ENCODE data around the gene KRT222.

The KRT222 gene

DNA sequence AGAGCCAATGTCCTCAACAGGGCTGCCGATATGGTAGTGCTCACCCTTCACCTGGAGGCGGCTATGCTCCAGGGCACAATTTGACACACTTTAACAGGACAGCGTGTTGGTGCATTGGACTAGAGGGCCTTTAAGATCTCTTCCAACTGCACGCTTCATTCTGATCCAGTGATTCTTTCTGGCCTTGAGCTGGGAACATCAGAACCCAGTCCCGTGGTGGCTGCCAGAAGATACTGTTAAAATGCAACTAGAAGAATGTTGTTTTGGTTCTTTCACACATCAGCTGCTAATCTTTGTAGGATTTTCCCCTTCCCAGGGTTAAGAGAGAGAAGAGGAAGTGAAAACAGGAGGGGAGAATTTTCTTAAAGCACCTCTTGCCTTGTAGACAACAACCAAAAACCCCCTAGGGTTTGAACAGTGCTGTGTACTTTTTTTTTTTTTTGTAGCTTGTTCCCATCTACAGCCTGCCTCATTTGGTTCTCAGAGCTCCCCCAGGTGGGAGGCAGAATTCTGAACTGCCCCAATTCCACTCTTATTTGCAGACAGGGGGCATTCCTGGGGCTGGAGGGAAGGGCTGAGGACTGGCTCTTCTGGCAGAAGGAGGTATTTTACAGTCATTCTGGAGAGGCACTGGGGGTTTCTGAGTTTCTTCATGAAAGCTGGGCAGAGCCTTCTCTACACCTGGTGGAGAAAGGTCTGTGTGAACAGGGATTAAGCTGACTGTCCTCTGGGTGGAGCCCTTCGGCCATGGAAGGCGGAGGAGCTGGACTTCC is 49.7 kb downstream of the KRT222 start:
- Histone ChIP-seq H2AFZ (ENCODE audit: low read length) (no peak overlapping the region), H3K27ac (ENCODE audit: low read depth, low read length, poor library complexity, severe bottlenecking) (peak overlapping the region; percentile 72)

DNA sequence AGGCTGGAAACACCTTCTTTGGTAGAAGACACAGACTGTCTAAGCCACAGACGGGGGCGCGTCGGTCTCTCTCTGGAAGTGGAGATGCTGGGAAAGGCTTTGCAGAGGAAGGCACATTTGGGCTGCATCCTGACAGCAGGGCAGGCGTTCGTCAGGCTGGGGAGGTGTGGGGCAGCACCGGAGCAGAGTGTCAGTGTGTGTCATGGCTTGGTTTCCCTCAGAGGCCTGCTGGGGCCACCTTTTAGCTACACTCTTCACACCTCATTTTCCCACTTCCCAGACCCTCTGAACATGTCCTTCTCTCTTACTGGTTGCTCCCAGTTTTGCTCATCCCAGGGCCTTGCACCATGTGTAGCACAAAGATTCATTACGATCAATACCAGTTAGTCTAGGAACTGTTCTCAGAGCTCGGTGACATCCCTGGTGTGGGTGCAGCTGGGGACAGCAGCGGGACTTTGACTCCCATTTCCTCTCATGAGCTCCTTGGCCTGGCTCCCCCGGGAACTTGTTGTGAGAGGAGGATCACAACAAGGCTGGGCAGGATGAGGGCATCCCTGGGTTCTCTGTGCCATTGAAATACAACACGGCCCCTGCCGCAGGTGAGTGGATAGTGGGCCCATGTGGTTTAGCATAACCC is 50.4 kb downstream of the KRT222 start:
- H3K4me2 ChIP-seq (ENCODE audit: low read length), result peak overlapping the region; percentile 17; the same call in 1 of the 2 replicates
- peak overlapping the region; percentile 72 for H3K27ac ChIP-seq (ENCODE audit: low read depth, low read length, poor library complexity, severe bottlenecking)
- no peaks in the 10 kb centered on the region for H3K9me3 ChIP-seq (ENCODE audit: low read length)
- no peak overlapping the region for H2AFZ ChIP-seq (ENCODE audit: low read length)
- H3K79me2 ChIP-seq (ENCODE audit: insufficient read depth, low read length), result no peaks in the 10 kb centered on the region
- no peaks in the 10 kb centered on the region for H4K20me1 ChIP-seq (ENCODE audit: insufficient read depth, low read length)
- no peak overlapping the region; the same call in 1 of the 2 replicates for H3K9ac ChIP-seq (ENCODE audit: low read length)
- H3K9me2 ChIP-seq (ENCODE audit: low read depth, low read length), result no peaks in the 10 kb centered on the region
- no peaks in the 10 kb centered on the region for H3K36me3 ChIP-seq (ENCODE audit: insufficient read depth, low read length)
- H3K4me1 ChIP-seq (ENCODE audit: insufficient read depth, low read length, severe bottlenecking), result peaks cover 27% of the 10 kb centered on the region
- H3F3A ChIP-seq (ENCODE audit: insufficient read depth, low read length), result no peaks in the 10 kb centered on the region
- no peak for TF ChIP-seq EZH2 (IDR thresholded peaks at IDR 0.05; ENCODE audit: borderline replicate concordance, low read length)
- TF ChIP-seq CTCF (IDR thresholded peaks at IDR 0.05; ENCODE audit: low read length), result no peak
- H3K27me3 ChIP-seq (ENCODE audit: insufficient read depth, low read length), result no peaks in the 10 kb centered on the region
- H3K4me3 ChIP-seq (ENCODE audit: low read depth, low read length, poor library complexity, severe bottlenecking), result no peak overlapping the region

More for the DNA sequence above, 49.7 kb downstream of the KRT222 start:
- Histone ChIP-seq H3K27me3 (ENCODE audit: insufficient read depth, low read length) (no peaks in the 10 kb centered on the region), H4K20me1 (ENCODE audit: insufficient read depth, low read length) (no peaks in the 10 kb centered on the region), H3K4me1 (ENCODE audit: insufficient read depth, low read length, severe bottlenecking) (peaks cover 34% of the 10 kb centered on the region), H3K9me3 (ENCODE audit: low read length) (no peaks in the 10 kb centered on the region), H3K9ac (ENCODE audit: low read length) (no peak overlapping the region; the same call in 1 of the 2 replicates), H3K4me2 (ENCODE audit: low read length) (peak overlapping the region; percentile 17; the same call in 1 of the 2 replicates), H3K36me3 (ENCODE audit: insufficient read depth, low read length) (no peaks in the 10 kb centered on the region), H3K9me2 (ENCODE audit: low read depth, low read length) (no peaks in the 10 kb centered on the region), H3K4me3 (ENCODE audit: low read depth, low read length, poor library complexity, severe bottlenecking) (no peak overlapping the region), H3F3A (ENCODE audit: insufficient read depth, low read length) (no peaks in the 10 kb centered on the region), H3K79me2 (ENCODE audit: insufficient read depth, low read length) (no peaks in the 10 kb centered on the region)
- TF ChIP-seq EZH2 (IDR thresholded peaks at IDR 0.05; ENCODE audit: borderline replicate concordance, low read length), result no peak
- TF ChIP-seq CTCF (IDR thresholded peaks at IDR 0.05; ENCODE audit: low read length), result peak; percentile 72

- H3K9me3 ChIP-seq (ENCODE audit: low read length), result no peaks in the 10 kb centered on the region
- H3K4me3 ChIP-seq (ENCODE audit: low read depth, low read length, poor library complexity, severe bottlenecking), result no peak overlapping the region
- no peak overlapping the region for H3K27ac ChIP-seq (ENCODE audit: low read depth, low read length, poor library complexity, severe bottlenecking)
- no peaks in the 10 kb centered on the region for H3K27me3 ChIP-seq (ENCODE audit: insufficient read depth, low read length)
- no peaks in the 10 kb centered on the region for H3K79me2 ChIP-seq (ENCODE audit: insufficient read depth, low read length)
- no peak overlapping the region for H3K9ac ChIP-seq (ENCODE audit: low read length)
- H4K20me1 ChIP-seq (ENCODE audit: insufficient read depth, low read length), result no peaks in the 10 kb centered on the region
- no peak overlapping the region for H2AFZ ChIP-seq (ENCODE audit: low read length)
- no peaks in the 10 kb centered on the region for H3F3A ChIP-seq (ENCODE audit: insufficient read depth, low read length)
- H3K36me3 ChIP-seq (ENCODE audit: insufficient read depth, low read length), result no peaks in the 10 kb centered on the region
- H3K9me2 ChIP-seq (ENCODE audit: low read depth, low read length), result no peaks in the 10 kb centered on the region
- no peak for TF ChIP-seq EZH2 (IDR thresholded peaks at IDR 0.05; ENCODE audit: borderline replicate concordance, low read length)
- no peak for TF ChIP-seq CTCF (IDR thresholded peaks at IDR 0.05; ENCODE audit: low read length)
- H3K4me2 ChIP-seq (ENCODE audit: low read length), result no peak overlapping the region
- H3K4me1 ChIP-seq (ENCODE audit: insufficient read depth, low read length, severe bottlenecking), result peaks cover 26% of the 10 kb centered on the region
Observed at GRCh38 chr17:40613467-40614154, 51.4 kb downstream of the KRT222 start.

Data from OCI-LY1 (cell line).